GM18505 (cell line): ENCODE data around the gene TRIM56.
"Not testable (repeated sequence)": the region's sequence is repeated elsewhere in the genome, so short reads cannot be mapped to it uniquely, and the experiment has no call there.

Experiments
- ATAC-seq: cut with Tn5 transposase; IDR thresholded peaks from one replicate; pipeline ENCODE4 v1.9.1; 2021; ENCODE audit not compliant: unreplicated experiment
- POLR2A ChIP-seq: IDR thresholded peaks from 4 replicates; pipeline ENCODE4 v1.6.1; 2011; ENCODE audit warnings: borderline replicate concordance; ENCODE audit not compliant: insufficient read depth, insufficient read length; ENCODE audit errors: extremely low read depth

Gene TRIM56

DNA sequence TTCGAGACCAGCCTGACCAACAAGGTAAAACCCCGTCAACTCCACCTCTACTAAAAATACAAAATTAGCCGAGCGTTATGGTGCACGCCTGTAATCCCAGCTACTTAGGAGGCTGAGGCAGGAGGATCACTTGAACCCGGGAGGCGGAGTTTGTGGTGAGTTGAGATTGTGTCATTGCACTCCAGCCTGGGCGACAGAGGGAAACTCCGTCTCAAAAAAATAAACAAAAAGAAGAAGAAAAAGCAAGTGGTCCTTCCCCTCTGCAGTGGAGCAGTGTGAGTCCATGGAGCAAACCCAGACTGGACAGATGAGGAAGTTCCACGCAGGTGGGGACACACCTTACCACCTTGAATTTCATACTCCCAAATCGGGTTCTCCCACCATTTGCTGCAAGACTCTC, 28.6 kb downstream of the TRIM56 start:
- TF ChIP-seq POLR2A, result no peak
- ATAC-seq, result no peak

- no peak for TF ChIP-seq POLR2A
- ATAC-seq, result no peak
Measured at GRCh38 chr7:101114492-101114891, 29.2 kb downstream of the TRIM56 start.

DNA sequence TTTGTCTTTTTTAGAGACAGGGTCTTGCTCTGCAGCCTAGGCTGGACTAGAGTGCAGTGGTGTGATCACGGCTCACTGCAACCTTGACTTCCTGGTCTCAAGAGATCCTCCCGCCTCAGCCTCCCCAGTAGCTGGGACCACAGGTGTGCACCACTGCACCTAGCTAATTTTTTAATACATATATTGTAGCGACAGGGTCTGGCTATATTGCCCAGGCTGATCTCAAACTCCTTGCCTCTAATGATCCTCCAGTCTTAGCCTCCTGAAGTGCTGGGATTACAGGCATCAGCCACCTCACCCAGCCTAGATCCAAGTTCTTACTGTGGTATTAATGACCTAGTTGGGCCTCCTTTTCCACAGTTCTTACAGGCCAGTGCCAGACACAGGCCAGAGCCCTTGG, 29.9 kb downstream of the TRIM56 start:
- ATAC-seq, result no peak

GRCh38 chr7:101116898-101117297, 31.6 kb downstream of the TRIM56 start:
- TF ChIP-seq POLR2A, result no peak
- no peak for ATAC-seq

More for the DNA sequence above, 29.9 kb downstream of the TRIM56 start:
- no peak for TF ChIP-seq POLR2A

- no peak for TF ChIP-seq POLR2A
Measured at GRCh38 chr7:101118856-101119255, 33.6 kb downstream of the TRIM56 start.

GRCh38 chr7:101119876-101120275, 34.6 kb downstream of the TRIM56 start:
- ATAC-seq, result no peak
- TF ChIP-seq POLR2A, result no peak

More at GRCh38 chr7:101118856-101119255, 33.6 kb downstream of the TRIM56 start:
- ATAC-seq, result no peak

DNA sequence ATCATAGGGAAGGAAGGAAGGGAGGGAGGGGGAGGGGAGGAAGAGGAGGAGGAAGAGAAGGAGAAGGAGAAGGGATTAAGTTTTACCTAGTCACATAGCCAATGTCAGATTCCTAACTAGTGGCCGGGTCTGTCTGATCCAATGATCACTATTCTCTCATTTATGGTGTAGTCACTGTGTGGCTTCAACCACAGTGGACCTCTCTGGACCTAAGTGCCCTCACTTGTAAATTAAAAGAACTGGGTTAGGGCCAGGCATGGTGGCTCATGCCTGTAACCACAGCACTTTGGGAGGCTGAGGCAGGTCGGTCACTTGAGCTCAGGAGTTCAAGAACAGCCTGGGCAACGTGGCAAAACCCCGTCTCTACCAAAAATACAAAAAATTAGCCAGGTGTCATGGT, 35.0 kb downstream of the TRIM56 start:
- no peak for TF ChIP-seq POLR2A
- ATAC-seq, result no peak

DNA sequence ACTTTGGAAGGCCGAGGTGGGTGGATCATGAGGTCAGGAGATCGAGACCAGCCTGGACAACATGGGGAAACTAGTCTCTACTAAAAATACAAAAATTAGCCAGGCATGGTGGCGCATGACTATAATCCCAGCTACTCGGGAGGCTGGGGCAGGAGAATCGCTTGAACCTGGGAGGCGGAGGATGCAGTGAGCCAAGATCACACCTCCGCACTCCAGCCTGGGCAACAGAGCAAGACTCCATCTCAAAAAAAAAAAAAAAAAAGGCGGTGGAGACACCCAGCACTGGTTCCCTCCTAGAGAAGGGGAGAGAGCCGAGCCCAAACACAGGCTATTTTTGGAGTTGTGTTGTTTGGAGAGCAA, 36.3 kb downstream of the TRIM56 start:
- ATAC-seq, result not testable (repeated sequence)

- TF ChIP-seq POLR2A, result peak; percentile 51
- ATAC-seq, result no peak
Measured at GRCh38 chr7:101121991-101122932, 37.0 kb downstream of the TRIM56 start.

- no peak for TF ChIP-seq POLR2A
- ATAC-seq, result no peak
Measured at GRCh38 chr7:101122933-101123702, 37.8 kb downstream of the TRIM56 start.

- no peak for ATAC-seq
- no peak for TF ChIP-seq POLR2A
Measured at GRCh38 chr7:101123703-101124068, 38.4 kb downstream of the TRIM56 start.

GRCh38 chr7:101124376-101125056, 39.2 kb downstream of the TRIM56 start:
- ATAC-seq, result no peak
- TF ChIP-seq POLR2A, result no peak

DNA sequence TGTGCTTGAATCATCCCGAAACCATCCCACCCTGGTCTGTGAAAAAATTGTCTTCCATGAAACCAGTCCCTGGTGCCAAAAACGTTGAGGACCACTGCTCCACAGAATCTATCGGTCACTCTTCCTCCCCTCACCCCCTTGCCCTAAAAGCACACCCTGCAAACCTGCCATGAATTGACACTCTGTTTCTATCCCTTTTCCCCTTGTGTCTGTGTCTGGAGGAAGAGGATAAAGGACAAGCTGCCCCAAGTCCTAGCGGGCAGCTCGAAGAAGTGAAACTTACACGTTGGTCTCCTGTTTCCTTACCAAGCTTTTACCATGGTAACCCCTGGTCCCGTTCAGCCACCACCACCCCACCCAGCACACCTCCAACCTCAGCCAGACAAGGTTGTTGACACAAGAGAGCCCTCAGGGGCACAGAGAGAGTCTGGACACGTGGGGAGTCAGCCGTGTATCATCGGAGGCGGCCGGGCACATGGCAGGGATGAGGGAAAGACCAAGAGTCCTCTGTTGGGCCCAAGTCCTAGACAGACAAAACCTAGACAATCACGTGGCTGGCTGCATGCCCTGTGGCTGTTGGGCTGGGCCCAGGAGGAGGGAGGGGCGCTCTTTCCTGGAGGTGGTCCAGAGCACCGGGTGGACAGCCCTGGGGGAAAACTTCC, 40.8 kb downstream of the TRIM56 start:
- no peak for TF ChIP-seq POLR2A
- peak; percentile 42 for ATAC-seq
